MCF 10A (cell line): ENCODE measurements around the gene UXT. TPM values are rescaled to one million over a fixed set of nuclear protein-coding genes. Genes with fewer than 3 reads are reported as not detected.

ENCODE experiments used
- BruUV-seq: library from RNA; stranded (reverse); fragments of 400-500 nt; replicated peaks from 2 replicates; lab custom pipeline; 2021; lab: Mats Ljungman, UMichigan
- CTCF ChIA-PET: fragments of 300-600 bp; sonication (Branson Sonifier 250); formaldehyde crosslinking; extraction: SDS; loops from one replicate; lab custom pipeline; 2021; ENCODE audit warnings: antibody characterized with exemption, inconsistent platforms; lab: Yijun Ruan, JAX
- POLR2A ChIA-PET: fragments of 300-600, 350-650 bp; sonication (Branson Sonifier 250); formaldehyde crosslinking; extraction: SDS; loops from one replicate; lab custom pipeline; 2020; ENCODE audit warnings: antibody characterized with exemption, inconsistent platforms; lab: Yijun Ruan, JAX
- DNase-seq: peaks from one replicate; pipeline ENCODE4 v3.0.0-alpha.2; 2018; ENCODE audit not compliant: unreplicated experiment
- H3K27ac Mint-ChIP-seq: one replicate; pipeline ENCODE4 v1.8.0; 2022; ENCODE audit warnings: mild to moderate bottlenecking, low read depth, mixed read lengths; ENCODE audit not compliant: unreplicated experiment
- H3K27me3 Mint-ChIP-seq: one replicate; pipeline ENCODE4 v1.8.0; 2022; ENCODE audit warnings: mixed read lengths; ENCODE audit not compliant: insufficient read depth, unreplicated experiment
- H3K36me3 Mint-ChIP-seq: one replicate; pipeline ENCODE4 v1.8.0; 2022; ENCODE audit warnings: mild to moderate bottlenecking, moderate library complexity, mixed read lengths; ENCODE audit not compliant: insufficient read depth, unreplicated experiment
- H3K4me1 Mint-ChIP-seq: one replicate; pipeline ENCODE4 v1.8.0; 2022; ENCODE audit warnings: mixed read lengths; ENCODE audit not compliant: insufficient read depth, unreplicated experiment
- H3K4me3 Mint-ChIP-seq: one replicate; pipeline ENCODE4 v1.8.0; 2022; ENCODE audit warnings: mild to moderate bottlenecking, moderate library complexity, mixed read lengths; ENCODE audit not compliant: unreplicated experiment
- H3K9me3 Mint-ChIP-seq: one replicate; pipeline ENCODE4 v1.8.0; 2022; ENCODE audit warnings: mixed read lengths; ENCODE audit not compliant: unreplicated experiment
- intact Hi-C: fragments of 100-400 bp; cut with micrococcal nuclease; formaldehyde crosslinking; loops from 2 replicates; pipeline ENCODE4 v1.14.1; 2022
- total RNA-seq: library from RNA; stranded (reverse); gene quantifications from 2 replicates; pipeline ENCODE4 v1.2.3, GENCODE V29; 2022
- TF ChIP-seq, protein P1 (sequence below): fragments of 200-600 bp; IDR thresholded peaks from one replicate; pipeline ENCODE4 v1.8.0; 2022; ENCODE audit warnings: antibody characterized with exemption, mild to moderate bottlenecking; ENCODE audit not compliant: unreplicated experiment

Gene UXT
- total RNA-seq, 1 experiment from 2014 or later, result 112 TPM

DNA sequence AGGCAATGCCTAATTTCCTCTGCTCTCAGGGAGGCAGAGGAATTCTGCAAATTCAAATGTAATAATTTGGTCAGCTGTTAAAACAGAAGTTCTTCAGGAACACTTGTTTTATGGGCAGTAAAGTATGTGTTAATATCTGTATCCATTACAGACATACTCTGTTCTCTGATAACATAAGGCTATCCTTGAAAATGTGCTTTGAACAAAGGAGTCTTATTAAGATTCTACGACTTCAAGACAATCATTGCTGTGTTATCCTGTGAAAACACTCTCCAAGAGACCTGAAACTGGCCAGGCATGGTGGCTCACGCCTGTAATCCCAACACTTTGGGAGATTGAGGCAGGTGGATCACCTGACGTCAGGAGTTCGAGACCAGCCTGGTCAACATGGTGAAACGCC, 27.3 kb downstream of the UXT start:
- Mint-ChIP-seq H3K27me3 (no peaks in the 10 kb centered on the region), H3K4me1 (no peaks in the 10 kb centered on the region), H3K9me3 (peaks cover 8% of the 10 kb centered on the region), H3K27ac (no peak overlapping the region), H3K36me3 (peaks cover 6% of the 10 kb centered on the region), H3K4me3 (no peak overlapping the region)
- POLR2A ChIA-PET, result no interaction called here
- CTCF ChIA-PET, result interaction anchor here (0.6 to 1.4 kb wide), 2 partner anchors 13 to 19 kb away, joined by 3 read pairs; no protein-coding TSS in a partner anchor
- no TSS peak for BruUV-seq
- intact Hi-C loops, result no loop called here
- TF ChIP-seq, protein P1, sequence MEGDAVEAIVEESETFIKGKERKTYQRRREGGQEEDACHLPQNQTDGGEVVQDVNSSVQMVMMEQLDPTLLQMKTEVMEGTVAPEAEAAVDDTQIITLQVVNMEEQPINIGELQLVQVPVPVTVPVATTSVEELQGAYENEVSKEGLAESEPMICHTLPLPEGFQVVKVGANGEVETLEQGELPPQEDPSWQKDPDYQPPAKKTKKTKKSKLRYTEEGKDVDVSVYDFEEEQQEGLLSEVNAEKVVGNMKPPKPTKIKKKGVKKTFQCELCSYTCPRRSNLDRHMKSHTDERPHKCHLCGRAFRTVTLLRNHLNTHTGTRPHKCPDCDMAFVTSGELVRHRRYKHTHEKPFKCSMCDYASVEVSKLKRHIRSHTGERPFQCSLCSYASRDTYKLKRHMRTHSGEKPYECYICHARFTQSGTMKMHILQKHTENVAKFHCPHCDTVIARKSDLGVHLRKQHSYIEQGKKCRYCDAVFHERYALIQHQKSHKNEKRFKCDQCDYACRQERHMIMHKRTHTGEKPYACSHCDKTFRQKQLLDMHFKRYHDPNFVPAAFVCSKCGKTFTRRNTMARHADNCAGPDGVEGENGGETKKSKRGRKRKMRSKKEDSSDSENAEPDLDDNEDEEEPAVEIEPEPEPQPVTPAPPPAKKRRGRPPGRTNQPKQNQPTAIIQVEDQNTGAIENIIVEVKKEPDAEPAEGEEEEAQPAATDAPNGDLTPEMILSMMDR, result no peak
- no peak for DNase-seq

DNA sequence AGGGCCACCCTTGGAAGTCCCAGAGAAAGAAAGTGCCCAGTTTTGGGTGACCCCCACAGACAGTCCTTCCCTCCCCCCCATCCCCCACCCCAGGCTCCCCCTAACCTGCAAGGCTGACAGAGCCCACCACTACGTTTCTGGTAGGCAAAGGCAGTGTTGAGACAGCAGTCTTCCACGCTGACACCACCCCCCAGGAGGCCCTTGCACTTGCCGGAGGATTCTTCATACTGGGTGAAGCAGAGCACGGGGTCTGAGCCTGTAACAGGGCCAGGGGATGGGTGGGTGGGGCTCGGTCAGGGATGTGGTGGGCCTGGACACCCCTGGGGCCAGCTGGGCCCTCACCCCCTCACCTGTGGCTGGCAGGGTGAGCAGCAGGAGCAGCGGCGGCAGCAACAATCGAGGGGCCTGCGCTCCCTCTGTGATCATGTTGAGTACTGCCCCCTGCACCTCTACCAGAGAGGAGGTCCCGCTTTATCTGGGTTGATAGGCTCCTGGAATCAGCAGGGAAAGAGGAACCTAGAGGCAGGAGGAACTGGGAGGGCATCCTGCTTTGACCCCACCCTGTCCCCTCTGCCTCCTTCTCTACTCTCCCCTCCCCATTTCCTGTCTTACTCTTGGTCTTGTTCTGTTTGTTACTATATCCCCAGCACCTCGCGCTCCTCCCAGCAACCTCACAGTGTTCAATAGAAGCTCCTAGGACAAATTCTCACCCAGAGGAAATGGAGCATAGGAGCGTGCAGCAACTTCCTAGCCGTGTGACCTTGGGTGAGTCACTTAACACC, 29.4 kb downstream of the UXT start, which contains the start of gene CFP:
Gene CFP, minus strand, starts transcription at position 512 of the 782 bp plus-strand sequence. Its CDS starts 86 bp downstream, at position 426.
- peaks cover 15% of the 10 kb centered on the region for H3K9me3 Mint-ChIP-seq
- no TSS peak for BruUV-seq
- no peaks in the 10 kb centered on the region for H3K27me3 Mint-ChIP-seq
- TF ChIP-seq, protein P1, result no peak
- ChIA-PET POLR2A (no interaction called here), CTCF (interaction anchor here (0.7 to 1.5 kb wide), 4 partner anchors 14 to 108 kb away, joined by 3 to 5 read pairs (median 4); partner anchors contain the start of gene TIMP1)
- intact Hi-C loops, result no loop called here
- no peaks in the 10 kb centered on the region for H3K4me1 Mint-ChIP-seq
- H3K27ac Mint-ChIP-seq, result no peak within 1 kb of the TSS
- peaks cover 6% of the 10 kb centered on the region for H3K36me3 Mint-ChIP-seq
- DNase-seq, result no peak
- H3K4me3 Mint-ChIP-seq, result no peak within 1 kb of the TSS

DNA sequence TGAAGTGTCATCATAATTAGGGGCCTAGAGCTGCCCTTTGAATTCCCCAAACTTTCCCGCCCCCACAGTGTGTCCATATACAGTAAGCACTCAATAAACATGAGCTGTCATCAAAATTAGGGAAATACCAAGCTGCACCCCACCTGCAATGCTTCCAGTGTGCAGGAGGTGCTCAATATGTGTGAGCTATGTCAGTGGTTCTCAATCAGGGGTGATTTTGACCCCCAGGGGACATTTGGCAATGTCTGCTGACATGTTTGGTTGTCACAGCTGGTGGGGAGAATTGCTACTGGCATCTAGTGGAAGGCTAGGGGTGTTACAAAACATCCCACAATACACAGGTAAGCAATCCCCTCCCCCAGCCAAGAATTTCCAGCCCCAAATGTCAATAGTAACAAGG, 30.0 kb downstream of the UXT start:
- peak; percentile 35 for DNase-seq

DNA sequence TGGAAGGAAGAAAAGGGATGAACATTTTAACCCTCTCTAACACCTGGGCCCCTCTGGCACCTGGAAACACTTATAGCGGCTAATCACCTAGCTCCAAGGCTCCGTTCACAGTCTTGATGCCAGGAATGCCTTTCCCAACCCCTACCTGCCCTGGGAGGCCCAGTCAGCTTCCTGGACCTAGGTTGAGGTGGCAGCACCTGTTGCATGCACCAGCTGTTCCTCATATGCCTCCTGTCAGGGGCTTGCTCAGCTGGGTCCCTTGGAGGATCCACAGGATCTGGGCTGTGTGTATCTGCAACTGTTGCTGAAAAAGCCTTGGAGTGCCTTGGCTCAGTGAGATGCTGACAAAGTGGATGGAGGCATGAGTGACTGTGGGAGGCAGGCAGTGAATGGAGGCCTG, 33.6 kb downstream of the UXT start:
- POLR2A ChIA-PET, result no interaction called here
- no TSS peak for BruUV-seq
- TF ChIP-seq, protein P1, result no peak

More for the DNA sequence above, 30.0 kb downstream of the UXT start:
- no TSS peak for BruUV-seq
- TF ChIP-seq, protein P1, result no peak
- intact Hi-C loops, result no loop called here
- CTCF ChIA-PET, result interaction anchor here (0.6 to 1.2 kb wide), 10 partner anchors 13 to 238 kb away, joined by 3 to 5 read pairs (median 3); partner anchors contain the start of gene TIMP1
- Mint-ChIP-seq H3K27ac (no peak overlapping the region), H3K4me1 (no peaks in the 10 kb centered on the region), H3K9me3 (peaks cover 15% of the 10 kb centered on the region), H3K4me3 (no peak overlapping the region), H3K36me3 (peaks cover 6% of the 10 kb centered on the region), H3K27me3 (no peaks in the 10 kb centered on the region)
- POLR2A ChIA-PET, result interaction anchor here (1.0 to 1.4 kb wide), 2 partner anchors 33 to 87 kb away, joined by 3 to 4 read pairs; no protein-coding TSS in a partner anchor

More for the DNA sequence above, 33.6 kb downstream of the UXT start:
- no peak overlapping the region for H3K27ac Mint-ChIP-seq
- no peak overlapping the region for H3K4me3 Mint-ChIP-seq
- H3K27me3 Mint-ChIP-seq, result no peaks in the 10 kb centered on the region
- CTCF ChIA-PET, result interaction anchor here (0.5 to 2.3 kb wide), 4 partner anchors 19 to 85 kb away, joined by 3 to 7 read pairs (median 4); no protein-coding TSS in a partner anchor
- intact Hi-C loops, result no loop called here
- H3K4me1 Mint-ChIP-seq, result no peaks in the 10 kb centered on the region
- DNase-seq, result no peak
- H3K36me3 Mint-ChIP-seq, result peaks cover 6% of the 10 kb centered on the region
- peaks cover 15% of the 10 kb centered on the region for H3K9me3 Mint-ChIP-seq
